H1 (cell line): ENCODE data around the gene PRKAB1. TPM values are rescaled to one million over a fixed set of nuclear protein-coding genes. Genes with fewer than 3 reads are reported as not detected.

Source experiments
- CTCF ChIA-PET: fragments of 300-600 bp; sonication (Branson Sonifier 250); formaldehyde crosslinking; loops from one replicate; lab custom pipeline; 2021; ENCODE audit not compliant: partially characterized antibody; lab: Charles Lee
- POLR2A ChIA-PET: fragments of 300-600 bp; sonication (Branson Sonifier 250); formaldehyde crosslinking; loops from one replicate; lab custom pipeline; 2021; ENCODE audit warnings: inconsistent platforms; ENCODE audit not compliant: partially characterized antibody; lab: Charles Lee
- DNase-seq, 2 experiments: peaks; one replicate each; pipeline versions ENCODE4 v3.0.0 to v3.0.0-alpha.2; 2010 to 2022; ENCODE audit warnings: low spot score in 2 of 2, low read depth in 1 of 2, mixed read lengths in 1 of 2
- FAIRE-seq: peaks from 2 replicates; lab custom pipeline; 2011; peaks lifted over from hg19 to GRCh38; lab: Jason Lieb, UNC
- H2AFZ ChIP-seq: 2 replicates; pipeline ENCODE4 v1.8.1; 2012; ENCODE audit warnings: low read length, inconsistent platforms
- H2AK5ac ChIP-seq: 2 replicates; pipeline ENCODE4 v1.6.1; 2013; ENCODE audit warnings: low read depth, low read length
- H2BK120ac ChIP-seq: replicated peaks from 2 replicates; pipeline ENCODE3; 2013; ENCODE audit warnings: low read depth, low read length, inconsistent platforms
- H2BK12ac ChIP-seq: 2 replicates; pipeline ENCODE4 v1.6.1; 2013; ENCODE audit warnings: low read depth, low read length
- H2BK15ac ChIP-seq: 2 replicates; pipeline ENCODE4 v1.6.1; 2013; ENCODE audit warnings: low read length
- H2BK20ac ChIP-seq: 2 replicates; pipeline ENCODE4 v1.6.1; 2013; ENCODE audit warnings: low read length
- H2BK5ac ChIP-seq: 2 replicates; pipeline ENCODE4 v1.6.1; 2013; ENCODE audit warnings: low read depth, low read length
- H3K14ac ChIP-seq: 2 replicates; pipeline ENCODE4 v1.6.1; 2013; ENCODE audit warnings: inconsistent platforms; ENCODE audit not compliant: insufficient read length
- H3K18ac ChIP-seq: 2 replicates; pipeline ENCODE4 v1.6.1; 2013; ENCODE audit warnings: low read length; ENCODE audit errors: extremely low read depth
- H3K23ac ChIP-seq: 2 replicates; pipeline ENCODE4 v1.6.1; 2013; ENCODE audit warnings: inconsistent platforms; ENCODE audit not compliant: insufficient read length
- H3K23me2 ChIP-seq: 2 replicates; pipeline ENCODE4 v1.6.1; 2013; ENCODE audit warnings: low read depth, low read length
- H3K27ac ChIP-seq: 2 replicates; pipeline ENCODE4 v1.6.1; 2011; ENCODE audit warnings: low read depth, low read length, inconsistent platforms
- H3K27me3 ChIP-seq, 4 experiments: replicated peaks in 1 of 4; 1 replicate in 1 of 4; 2 replicates in 3 of 4; pipeline versions ENCODE4 v1.6.1 to v1.8.1; 2011 to 2013; ENCODE audit warnings: low read length in 3 of 4, mild to moderate bottlenecking in 3 of 4, inconsistent platforms in 2 of 4, mixed read lengths in 2 of 4, moderate library complexity in 1 of 4; ENCODE audit not compliant: control insufficient read depth in 3 of 4, insufficient read depth in 3 of 4; ENCODE audit errors: extremely low read depth in 1 of 4
- H3K36me3 ChIP-seq, 4 experiments: 2 replicates each; pipeline versions ENCODE4 v1.6.1 to v1.8.1; 2011 to 2013; ENCODE audit warnings: mild to moderate bottlenecking in 4 of 4, low read length in 3 of 4, moderate library complexity in 2 of 4, control low read depth in 1 of 4, inconsistent platforms in 1 of 4; ENCODE audit not compliant: insufficient read depth in 4 of 4, control insufficient read depth in 2 of 4
- H3K4ac ChIP-seq: replicated peaks from 2 replicates; pipeline ENCODE3; 2013; ENCODE audit warnings: low read length, low read depth, mixed read lengths, inconsistent platforms; ENCODE audit not compliant: insufficient read length
- H3K4me1 ChIP-seq, 4 experiments: replicated peaks in 1 of 4; 1 replicate in 1 of 4; 2 replicates in 3 of 4; pipeline versions ENCODE4 v1.6.1 to v1.8.1; 2011 to 2013; ENCODE audit warnings: low read length in 3 of 4, inconsistent platforms in 2 of 4, mixed read lengths in 1 of 4; ENCODE audit not compliant: insufficient read depth in 4 of 4, control insufficient read depth in 3 of 4
- H3K4me2 ChIP-seq, 2 experiments: 2 replicates each; pipeline versions ENCODE4 v1.6.1 to v1.8.1; 2011 to 2013; ENCODE audit warnings: low read depth in 2 of 2, low read length in 2 of 2, control low read depth in 1 of 2, inconsistent platforms in 1 of 2, mild to moderate bottlenecking in 1 of 2; ENCODE audit not compliant: insufficient read depth in 1 of 2
- H3K4me3 ChIP-seq, 4 experiments: fragments of 200-600, 300-600 bp in 1 of 4; sonication (generic), shearing (Covaris generic), sonication (Bioruptor Twin) in 1 of 4; 2 replicates each; pipeline versions ENCODE4 v1.5.1 to v1.8.1; 2011 to 2016; ENCODE audit warnings: low read length in 4 of 4, low read depth in 3 of 4, control low read depth in 2 of 4, inconsistent platforms in 2 of 4, mild to moderate bottlenecking in 2 of 4, mixed read lengths in 1 of 4, moderate library complexity in 1 of 4; ENCODE audit not compliant: insufficient read depth in 2 of 4; ENCODE audit errors: extremely low read depth in 1 of 4
- H3K56ac ChIP-seq: replicated peaks from 2 replicates; pipeline ENCODE3; 2013; ENCODE audit warnings: low read depth, mild to moderate bottlenecking, mixed read lengths, low read length, inconsistent platforms; ENCODE audit not compliant: insufficient read length
- H3K79me1 ChIP-seq: 2 replicates; pipeline ENCODE4 v1.6.1; 2013; ENCODE audit warnings: low read depth, low read length, control low read depth
- H3K79me2 ChIP-seq, 2 experiments: 2 replicates each; pipeline versions ENCODE4 v1.6.1 to v1.8.1; 2012 to 2013; ENCODE audit warnings: low read length in 2 of 2, mild to moderate bottlenecking in 2 of 2, inconsistent platforms in 1 of 2; ENCODE audit not compliant: insufficient read depth in 2 of 2, control insufficient read depth in 1 of 2
- H3K9ac ChIP-seq, 4 experiments: replicated peaks in 1 of 4; 1 replicate in 1 of 4; 2 replicates in 3 of 4; pipeline versions ENCODE4 v1.6.1 to v1.8.1; 2011 to 2013; ENCODE audit warnings: low read depth in 3 of 4, low read length in 3 of 4, control low read depth in 2 of 4, mild to moderate bottlenecking in 2 of 4, moderate library complexity in 2 of 4, inconsistent platforms in 1 of 4; ENCODE audit errors: extremely low read depth in 1 of 4
- H3K9me3 ChIP-seq, 2 experiments: 2 replicates each; pipeline versions ENCODE4 v1.6.1 to v1.8.1; 2012 to 2013; ENCODE audit warnings: mild to moderate bottlenecking in 2 of 2, moderate library complexity in 2 of 2, control low read depth in 1 of 2, inconsistent platforms in 1 of 2, low read depth in 1 of 2, low read length in 1 of 2, mixed read lengths in 1 of 2; ENCODE audit not compliant: insufficient read depth in 2 of 2
- H4K20me1 ChIP-seq, 2 experiments: replicated peaks in 1 of 2; 2 replicates each; pipeline versions ENCODE3 to v1.8.1; 2011 to 2013; ENCODE audit warnings: inconsistent platforms in 2 of 2, low read length in 2 of 2, mild to moderate bottlenecking in 1 of 2; ENCODE audit not compliant: insufficient read depth in 2 of 2, control insufficient read depth in 1 of 2
- H4K5ac ChIP-seq: 2 replicates; pipeline ENCODE4 v1.6.1; 2013; ENCODE audit warnings: low read length, low read depth, mixed read lengths, inconsistent platforms; ENCODE audit not compliant: insufficient read length
- H4K8ac ChIP-seq: 2 replicates; pipeline ENCODE4 v1.8.0; 2013; ENCODE audit warnings: mild to moderate bottlenecking, moderate library complexity, low read length, inconsistent platforms; ENCODE audit not compliant: insufficient read depth; ENCODE audit errors: extremely low read depth
- H4K91ac ChIP-seq: replicated peaks from 2 replicates; pipeline ENCODE3; 2013; ENCODE audit warnings: low read length, mixed read lengths, inconsistent platforms; ENCODE audit not compliant: insufficient read length
- E2F6 ChIP-seq: IDR thresholded peaks from 2 replicates; pipeline ENCODE4 v1.6.1; 2012; ENCODE audit warnings: inconsistent platforms
- EP300 ChIP-seq, 2 experiments: IDR thresholded peaks; 1 replicate in 1 of 2; 2 replicates in 1 of 2; pipeline ENCODE4 v1.6.1; 2011 to 2012; ENCODE audit warnings: low read depth in 2 of 2, low read length in 2 of 2, mild to moderate bottlenecking in 2 of 2, borderline replicate concordance in 1 of 2, inconsistent platforms in 1 of 2, moderate library complexity in 1 of 2
- KDM5A ChIP-seq: fragments of 200-600 bp; IDR thresholded peaks from 2 replicates; pipeline ENCODE4 v1.7.1; 2012; ENCODE audit warnings: mild to moderate bottlenecking, low read length, inconsistent platforms, mixed read lengths
- NANOG ChIP-seq: IDR thresholded peaks from 2 replicates; pipeline ENCODE4 v1.6.1; 2011; ENCODE audit warnings: low read length, low read depth, mild to moderate bottlenecking, inconsistent platforms; ENCODE audit not compliant: insufficient read depth, poor library complexity, severe bottlenecking
- POU5F1 ChIP-seq: IDR thresholded peaks from 2 replicates; pipeline ENCODE4 v1.6.1; 2011; ENCODE audit warnings: low read depth, mild to moderate bottlenecking, low read length, moderate library complexity
- RNF2 ChIP-seq: fragments of 200-900, 300-1000 bp; sonication (generic); IDR thresholded peaks from 2 replicates; pipeline ENCODE4 v1.7.1; 2016; ENCODE audit warnings: borderline replicate concordance, low read depth, mild to moderate bottlenecking, antibody characterized with exemption, low read length; ENCODE audit not compliant: poor library complexity, severe bottlenecking; ENCODE audit errors: missing control alignments
- TAF7 ChIP-seq: optimal IDR thresholded peaks from 2 replicates; pipeline ENCODE3; 2011; ENCODE audit warnings: low read depth, mild to moderate bottlenecking, inconsistent platforms, low read length, moderate library complexity, borderline replicate concordance
- TBP ChIP-seq: IDR thresholded peaks from 2 replicates; pipeline ENCODE4 v1.6.1; 2011; ENCODE audit warnings: low read depth, low read length, improper control_type of control experiment
- WGBS, 2 experiments: shearing (Covaris generic) in 1 of 2; methylation state at CpG; one replicate each; pipeline versions ENCODE4 v1.1.6 to v1.1.7; 2013 to 2015; ENCODE audit warnings: low lambda C conversion rate in 2 of 2, mixed read lengths in 2 of 2, inconsistent platforms in 1 of 2, low coverage in 1 of 2, missing lambda C conversion rate in 1 of 2; ENCODE audit not compliant: insufficient replicate concordance in 2 of 2, insufficient coverage in 1 of 2, insufficient read length in 1 of 2; ENCODE audit errors: extremely low coverage in 1 of 2, missing lambda C conversion rate in 1 of 2; 5-methylcytosine and 5-hydroxymethylcytosine counted together
- polyA plus RNA-seq, 7 experiments: library from polyadenylated mRNA; depleted of rRNA in 3 of 7; stranded (reverse) in 5 of 7; unstranded in 2 of 7; fragments of >200 nt in 5 of 7; fragments of 200-250 nt in 2 of 7; gene quantifications; 1 replicate in 5 of 7; 2 replicates in 1 of 7; 4 replicates in 1 of 7; pipeline versions ENCODE4 v1.2.1 to v1.2.3, GENCODE V29; 2011 to 2013; ENCODE audit warnings: missing spikeins in 2 of 7, mixed read lengths in 2 of 7
- total RNA-seq: library from RNA; stranded (reverse); fragmentation: NEBNext Ultra II Directional; extraction: Animal tissue kit (Norgen Biotek cat#: 25700); gene quantifications from 2 replicates; pipeline ENCODE4 v1.2.1, GENCODE V29; 2021

PRKAB1 gene
- total and polyA plus RNA-seq, 2 of the 8 experiments (the other 6 are each of a cell fraction or from before 2014, with no cell fraction given): 24.0 to 32.1 TPM

- ChIA-PET POLR2A (no interaction called here), CTCF (interaction anchor here (0.8 to 1.3 kb wide), 2 partner anchors 11 to 13 kb away, joined by 3 to 5 read pairs; no protein-coding TSS in a partner anchor)
- WGBS, 2 experiments: 84% methylated on average over 37 of the region's 38 CpGs; no CpG with 5 or more reads in 1 of the 2 experiments
- Histone ChIP-seq H2AFZ (no peak overlapping the region), H2BK12ac (no peak overlapping the region), H3K9ac (no peak overlapping the region), H3K79me1 (no peaks in the 10 kb centered on the region; the same call in 1 of the 2 replicates), H3K14ac (no peak overlapping the region), H2AK5ac (no peak overlapping the region), H3K79me2 (no peaks in the 10 kb centered on the region), H3K4me1 (no peaks in the 10 kb centered on the region; a peak in 1 of 7 replicates), H2BK15ac (no peak overlapping the region), H3K4ac (no peak overlapping the region), H3K4me2 (no peak overlapping the region), H3K36me3 (peaks cover 6 to 27% (median 9%) of the 10 kb centered on the region in 4 experiments; a peak in 7 of 8 replicates), H3K27ac (no peak overlapping the region), H4K20me1 (peaks cover 0 to 2% of the 10 kb centered on the region in 2 experiments), H3K56ac (no peak overlapping the region), H4K8ac (no peak overlapping the region), H4K5ac (no peak overlapping the region), H2BK20ac (no peak overlapping the region), H3K23me2 (no peaks in the 10 kb centered on the region), H3K27me3 (no peaks in the 10 kb centered on the region), H2BK120ac (no peak overlapping the region), H3K4me3 (no peak overlapping the region), H3K23ac (no peak overlapping the region), H3K18ac (no peak overlapping the region), H4K91ac (no peak overlapping the region), H3K9me3 (no peaks in the 10 kb centered on the region; a peak in 1 of 4 replicates), H2BK5ac (no peak overlapping the region)
- DNase-seq (no peak), FAIRE-seq (no peak)
- TF ChIP-seq TBP: no peak
- no peak for TF ChIP-seq KDM5A
- TF ChIP-seq RNF2: no peak
- no peak for TF ChIP-seq NANOG
- TF ChIP-seq EP300 (IDR thresholded peaks at IDR 0.05; ENCODE audit: borderline replicate concordance in 1 of 2, low read depth in 2 of 2, low read length in 2 of 2): no peak
- TF ChIP-seq POU5F1: no peak
- TF ChIP-seq E2F6: no peak
- TF ChIP-seq TAF7: no peak
These were observed 22.1 kb downstream of the PRKAB1 start for GRCh38 chr12:119689935-119690500.
